Measurements from ENCODE around the gene UPK3A.

GRCh38 chr22:45329530-45329936, 44.8 kb downstream of the UPK3A start:
- TF ChIP-seq POLR2A (IDR thresholded peaks at IDR 0.05; ENCODE audit: low read depth, low read length): no peak
- TF ChIP-seq POLR2AphosphoS5 (IDR thresholded peaks at IDR 0.05; ENCODE audit: low read depth, low read length): no peak
- TF ChIP-seq TAF1 (IDR thresholded peaks at IDR 0.05; ENCODE audit: low read depth, low read length): no peak
- no peak for TF ChIP-seq PAX5 (IDR thresholded peaks at IDR 0.05; ENCODE audit: insufficient read depth, low read length, severe bottlenecking)
- no peak for TF ChIP-seq SPI1 (IDR thresholded peaks at IDR 0.05; ENCODE audit: low read depth, low read length)
